H7 (cell line): Measurements from ENCODE around the gene RGS13. TPM values are rescaled to one million over a fixed set of nuclear protein-coding genes. Genes with fewer than 3 reads are reported as not detected.

Source experiments
- total RNA-seq: library from RNA; depleted of rRNA; stranded (reverse); fragments of >200 nt; shearing (Covaris generic); gene quantifications from 2 replicates; pipeline ENCODE4 v1.2.3, GENCODE V29; 2014; rRNA removed

RGS13 gene
- total RNA-seq, 1 experiment from 2014 or later, result not detected

Other genes starting within 250 kb of the RGS13 start
- gene RGS1, start 60.4 kb upstream of the RGS13 start, total RNA-seq, result 0.07 TPM in 1 of 2 replicates, not detected in the other
- gene RGS2, start 172.9 kb downstream of the RGS13 start, total RNA-seq, result 23.3 and 36.4 TPM in 2 replicates